Cardiac muscle cell (in vitro differentiated cells and primary cell): ENCODE data around the gene FOS. TPM values are rescaled to one million over a fixed set of nuclear protein-coding genes. Genes with fewer than 3 reads are reported as not detected.

Experiments used
- DNase-seq, 2 donors: peaks; one replicate each; pipeline versions ENCODE4 v3.0.0 to v3.0.0-alpha.2; 2010 to 2017; ENCODE audit warnings: low read depth in 1 of 2, low spot score in 1 of 2
- H3K27ac ChIP-seq: fragments of 200-600 bp; sonication (generic); 2 replicates; pipeline ENCODE4 v1.5.1; 2016
- H3K27me3 ChIP-seq: fragments of 200-600 bp; sonication (generic); 2 replicates; pipeline ENCODE4 v1.6.0; 2016; ENCODE audit warnings: control low read depth
- H3K36me3 ChIP-seq: fragments of 200-600 bp; sonication (generic); 2 replicates; pipeline ENCODE4 v1.5.1; 2016; ENCODE audit warnings: control low read depth
- H3K4me1 ChIP-seq: fragments of 200-600 bp; sonication (generic); 2 replicates; pipeline ENCODE4 v1.8.1; 2017; ENCODE audit warnings: low read depth, mild to moderate bottlenecking, mixed run types
- H3K4me3 ChIP-seq: fragments of 200-600 bp; sonication (generic); 2 replicates; pipeline ENCODE4 v1.5.1; 2016; ENCODE audit warnings: mild to moderate bottlenecking
- H3K9me3 ChIP-seq: fragments of 200-600 bp; sonication (generic); 2 replicates; pipeline ENCODE4 v1.5.1; 2017; ENCODE audit warnings: low read depth, mild to moderate bottlenecking, control low read depth
- CTCF ChIP-seq: IDR thresholded peaks from 2 replicates; pipeline ENCODE4 v1.5.1; 2012; ENCODE audit warnings: low read depth, mild to moderate bottlenecking, low read length
- polyA plus RNA-seq: library from polyadenylated mRNA; unstranded; fragments of >200 nt; fragmentation: Nextera tagmentation; extraction: Ambion mirVana; gene quantifications from 2 replicates; pipeline ENCODE4 v1.2.1, GENCODE V29; 2016
- total RNA-seq: library from RNA; depleted of rRNA; stranded (reverse); fragments of >200 nt; gene quantifications from 2 replicates; pipeline ENCODE4 v1.2.3, GENCODE V29; 2016

FOS gene
- total and polyA plus RNA-seq, 2 experiments from 2014 or later, result 45.3 to 66.0 TPM

- no peak overlapping the region for H3K27ac ChIP-seq
- H3K9me3 ChIP-seq, result no peaks in the 10 kb centered on the region
- no peaks in the 10 kb centered on the region for H3K27me3 ChIP-seq
- H3K4me1 ChIP-seq, result peaks cover 41% of the 10 kb centered on the region
- no peak for DNase-seq
- TF ChIP-seq CTCF, result no peak
- no peak overlapping the region for H3K4me3 ChIP-seq
- H3K36me3 ChIP-seq, result no peaks in the 10 kb centered on the region
Observed at GRCh38 chr14:75290851-75291250, 12.2 kb downstream of the FOS start.

- Histone ChIP-seq H3K9me3 (no peaks in the 10 kb centered on the region), H3K27ac (no peak overlapping the region), H3K36me3 (no peaks in the 10 kb centered on the region), H3K27me3 (no peaks in the 10 kb centered on the region), H3K4me1 (peaks cover 38% of the 10 kb centered on the region), H3K4me3 (no peak overlapping the region)
- no peak for DNase-seq
- no peak for TF ChIP-seq CTCF
Observed at GRCh38 chr14:75291331-75291730, 12.7 kb downstream of the FOS start.

- DNase-seq, result no peak
- Histone ChIP-seq H3K9me3 (no peaks in the 10 kb centered on the region), H3K27ac (no peak overlapping the region), H3K27me3 (no peaks in the 10 kb centered on the region), H3K36me3 (no peaks in the 10 kb centered on the region), H3K4me3 (no peak overlapping the region), H3K4me1 (peaks cover 30% of the 10 kb centered on the region)
- no peak for TF ChIP-seq CTCF
Observed at GRCh38 chr14:75292101-75292563, 13.5 kb downstream of the FOS start.

- H3K4me1 ChIP-seq, result peaks cover 22% of the 10 kb centered on the region
- H3K9me3 ChIP-seq, result no peaks in the 10 kb centered on the region
- H3K27ac ChIP-seq, result peak overlapping the region; percentile 97
- no peaks in the 10 kb centered on the region for H3K27me3 ChIP-seq
- DNase-seq, result no peak
- H3K36me3 ChIP-seq, result no peaks in the 10 kb centered on the region
- TF ChIP-seq CTCF, result no peak
- no peak overlapping the region for H3K4me3 ChIP-seq
Observed at GRCh38 chr14:75292886-75293285, 14.3 kb downstream of the FOS start.

- no peaks in the 10 kb centered on the region for H3K27me3 ChIP-seq
- H3K4me3 ChIP-seq, result peak overlapping the region; percentile 40
- H3K4me1 ChIP-seq, result peaks cover 17% of the 10 kb centered on the region
- no peaks in the 10 kb centered on the region for H3K36me3 ChIP-seq
- peak overlapping the region; percentile 97 for H3K27ac ChIP-seq
- DNase-seq, result peak; percentile 96 to 99
- TF ChIP-seq CTCF, result no peak
- H3K9me3 ChIP-seq, result no peaks in the 10 kb centered on the region
Observed at GRCh38 chr14:75293920-75294648, 15.5 kb downstream of the FOS start.
